Lower leg skin (tissue), 4 donors: ENCODE measurements around the gene NFRKB. TPM values are rescaled to one million over a fixed set of nuclear protein-coding genes. Genes with fewer than 3 reads are reported as not detected.
"Not testable (repeated sequence)": the region's sequence is repeated elsewhere in the genome, so short reads cannot be mapped to it uniquely, and the experiment has no call there.

Source experiments
- DNase-seq, 2 donors: peaks; one replicate each; pipeline ENCODE4 v3.0.0-alpha.2; 2019; ENCODE audit warnings: low spot score in 2 of 2
- H3K4me3 ChIP-seq: fragments of 200-600 bp; sonication (generic); 2 replicates; pipeline ENCODE4 v1.5.1; 2017; ENCODE audit warnings: mild to moderate bottlenecking, low read depth; ENCODE audit not compliant: poor library complexity, severe bottlenecking
- POLR2A ChIP-seq, 2 donors: fragments of 450-650 bp; IDR thresholded peaks; one replicate each; pipeline ENCODE4 v1.6.1; 2016 to 2017; ENCODE audit warnings: antibody characterized with exemption in 2 of 2, mild to moderate bottlenecking in 1 of 2, moderate library complexity in 1 of 2
- WGBS, 2 donors: methylation state at CpG; one replicate each; pipeline ENCODE4 v1.1.5; 2018; 5-methylcytosine and 5-hydroxymethylcytosine counted together
- intact Hi-C: fragments of 100-400 bp; cut with DNase I; formaldehyde crosslinking; loops from one replicate; pipeline ENCODE4 v1.15.0; 2023; ENCODE audit warnings: low total_unique reads
- total RNA-seq, 4 donors: library from RNA; depleted of rRNA; stranded (reverse); fragments of >200 nt; gene quantifications; one replicate each; pipeline ENCODE4 v1.1.0, GENCODE V29; 2016
- TF ChIP-seq, protein P1 (sequence below), 3 donors: fragments of 450-650 bp; IDR thresholded peaks; one replicate each; pipeline ENCODE4 v1.5.1; 2016; ENCODE audit warnings: antibody characterized with exemption in 3 of 3, mild to moderate bottlenecking in 3 of 3, moderate library complexity in 2 of 3

Gene NFRKB
- total RNA-seq, 4 donors from 2014 or later = 41.9 to 57.1 (median 53.2) TPM

GRCh38 chr11:129880311-129880710 lies 15.1 kb downstream of the NFRKB start:
- no peak for DNase-seq
- intact Hi-C loops = loop anchor here (10.0 kb wide), 1 partner anchor 96 kb away; no protein-coding TSS in a partner anchor
- H3K4me3 ChIP-seq = no peak overlapping the region
- no peak for TF ChIP-seq POLR2A (IDR thresholded peaks at IDR 0.05)
- TF ChIP-seq, protein P1, sequence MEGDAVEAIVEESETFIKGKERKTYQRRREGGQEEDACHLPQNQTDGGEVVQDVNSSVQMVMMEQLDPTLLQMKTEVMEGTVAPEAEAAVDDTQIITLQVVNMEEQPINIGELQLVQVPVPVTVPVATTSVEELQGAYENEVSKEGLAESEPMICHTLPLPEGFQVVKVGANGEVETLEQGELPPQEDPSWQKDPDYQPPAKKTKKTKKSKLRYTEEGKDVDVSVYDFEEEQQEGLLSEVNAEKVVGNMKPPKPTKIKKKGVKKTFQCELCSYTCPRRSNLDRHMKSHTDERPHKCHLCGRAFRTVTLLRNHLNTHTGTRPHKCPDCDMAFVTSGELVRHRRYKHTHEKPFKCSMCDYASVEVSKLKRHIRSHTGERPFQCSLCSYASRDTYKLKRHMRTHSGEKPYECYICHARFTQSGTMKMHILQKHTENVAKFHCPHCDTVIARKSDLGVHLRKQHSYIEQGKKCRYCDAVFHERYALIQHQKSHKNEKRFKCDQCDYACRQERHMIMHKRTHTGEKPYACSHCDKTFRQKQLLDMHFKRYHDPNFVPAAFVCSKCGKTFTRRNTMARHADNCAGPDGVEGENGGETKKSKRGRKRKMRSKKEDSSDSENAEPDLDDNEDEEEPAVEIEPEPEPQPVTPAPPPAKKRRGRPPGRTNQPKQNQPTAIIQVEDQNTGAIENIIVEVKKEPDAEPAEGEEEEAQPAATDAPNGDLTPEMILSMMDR (IDR thresholded peaks at IDR 0.05) = no peak
- 90 to 93% methylated on average over 3 of the region's 3 CpGs for WGBS, 2 donors

DNA sequence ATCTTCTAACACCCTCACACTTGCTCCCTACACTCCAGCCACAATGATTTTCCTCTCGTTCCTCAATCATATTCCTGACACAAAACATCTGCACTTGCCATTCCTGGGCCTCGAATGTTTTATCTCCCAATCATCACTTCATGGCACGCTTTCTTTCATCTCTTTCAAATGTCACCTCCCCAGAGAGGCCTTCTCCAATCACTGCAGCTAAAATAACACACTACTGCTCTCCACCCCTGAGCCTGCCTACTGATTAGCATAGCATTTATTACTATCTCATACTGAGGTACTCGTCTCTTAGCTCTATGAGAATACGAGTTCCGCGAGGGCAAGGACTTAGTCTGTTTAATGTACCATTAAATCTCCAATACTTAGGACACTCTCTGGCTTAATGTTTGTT lies 23.5 kb downstream of the NFRKB start:
- intact Hi-C loops = loop anchor here (5.0 kb wide), 1 partner anchor 350 kb away; no protein-coding TSS in a partner anchor
- no peak for DNase-seq
- 81 to 85% methylated on average over 7 of the region's 7 CpGs for WGBS, 2 donors
- H3K4me3 ChIP-seq = no peak overlapping the region
- TF ChIP-seq, protein P1 (IDR thresholded peaks at IDR 0.05) = no peak
- no peak for TF ChIP-seq POLR2A (IDR thresholded peaks at IDR 0.05)

- intact Hi-C loops = not testable (repeated sequence)
These were observed 26.8 kb downstream of the NFRKB start for GRCh38 chr11:129868626-129869025.

DNA sequence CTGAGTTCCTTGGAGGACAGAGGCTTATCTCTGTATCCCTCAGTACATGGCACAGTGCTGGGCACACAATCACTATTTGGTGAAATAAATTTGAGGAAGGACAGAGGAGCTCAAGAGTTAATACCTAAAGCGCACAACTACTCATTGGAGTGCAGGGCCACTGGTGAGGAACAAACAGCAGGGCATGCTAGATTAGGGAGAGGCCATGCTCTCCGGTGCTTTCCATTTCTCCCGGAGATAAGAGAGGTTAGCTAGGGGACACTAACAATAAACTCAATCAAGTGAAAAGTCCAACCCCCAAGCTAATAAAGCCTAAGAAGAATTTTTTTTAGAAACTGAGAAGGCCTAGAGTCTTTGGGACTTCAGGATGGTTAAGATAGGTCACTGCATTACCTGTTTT lies 29.1 kb downstream of the NFRKB start:
- TF ChIP-seq, protein P1 (IDR thresholded peaks at IDR 0.05) = no peak
- no peak for TF ChIP-seq POLR2A (IDR thresholded peaks at IDR 0.05)

More at GRCh38 chr11:129868626-129869025, 26.8 kb downstream of the NFRKB start:
- not testable (repeated sequence) for DNase-seq, H3K4me3 ChIP-seq
- WGBS, 2 donors = 87 to 90% methylated on average over 16 of the region's 16 CpGs

DNA sequence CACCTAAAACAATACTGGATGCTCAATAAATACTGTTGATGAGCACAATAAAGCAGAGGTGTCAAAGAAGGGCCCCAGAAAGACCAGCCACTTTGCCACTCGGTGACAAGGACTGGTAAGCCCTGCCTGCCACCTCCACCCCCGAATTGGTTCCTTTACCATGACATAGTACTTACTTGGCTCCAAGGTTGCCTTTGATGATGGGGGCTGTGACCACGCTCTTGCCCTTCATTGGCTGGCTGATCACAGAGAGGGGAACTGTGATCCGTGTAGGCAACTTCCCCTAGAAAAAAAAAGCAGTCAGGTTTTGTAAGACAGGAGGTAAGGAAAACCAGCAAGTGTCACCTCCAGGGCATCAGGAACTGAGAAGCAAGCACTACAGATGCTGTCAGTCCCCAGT lies 29.7 kb downstream of the NFRKB start:
- 78 to 79% methylated on average over 4 of the region's 4 CpGs for WGBS, 2 donors

More for the DNA sequence above, 29.1 kb downstream of the NFRKB start:
- no peak overlapping the region for H3K4me3 ChIP-seq
- intact Hi-C loops = no loop called here
- no peak for DNase-seq
- WGBS, 2 donors = 77 to 78% methylated on average over 3 of the region's 3 CpGs

DNA sequence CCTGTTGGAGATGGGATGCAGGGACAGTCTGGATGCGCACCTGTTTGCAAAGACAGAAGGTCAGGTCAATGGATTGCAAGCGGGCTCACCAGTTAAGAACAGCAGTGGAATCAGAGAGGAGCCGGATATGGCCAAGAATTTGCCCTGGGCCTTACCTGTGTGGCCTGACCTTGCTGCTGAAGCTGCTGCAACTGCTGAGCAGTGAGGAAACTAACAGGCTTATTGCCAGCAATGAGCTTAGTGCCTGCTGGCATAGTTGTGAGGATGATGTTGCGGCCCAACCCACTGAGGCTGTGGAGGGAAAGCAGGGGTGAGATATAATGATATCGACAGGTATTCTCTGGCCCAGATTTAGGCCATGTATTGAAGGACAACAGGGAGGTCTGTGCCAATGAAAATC lies 30.6 kb downstream of the NFRKB start:
- intact Hi-C loops = no loop called here
- no peak for TF ChIP-seq POLR2A (IDR thresholded peaks at IDR 0.05)
- TF ChIP-seq, protein P1 (IDR thresholded peaks at IDR 0.05) = no peak
- H3K4me3 ChIP-seq = no peak overlapping the region
- no peak for DNase-seq
- WGBS, 2 donors = 72 to 78% methylated on average over 5 of the region's 5 CpGs

More for the DNA sequence above, 29.7 kb downstream of the NFRKB start:
- intact Hi-C loops = no loop called here
- TF ChIP-seq, protein P1 (IDR thresholded peaks at IDR 0.05) = no peak
- TF ChIP-seq POLR2A (IDR thresholded peaks at IDR 0.05) = no peak
- DNase-seq = no peak
- no peak overlapping the region for H3K4me3 ChIP-seq
